Astrocyte (in vitro differentiated cells and primary cell): ENCODE data around the gene WDR81. TPM values are rescaled to one million over a fixed set of nuclear protein-coding genes. Genes with fewer than 3 reads are reported as not detected.
A peak's percentile ranks its signal among the peaks of the same experiment; 100 is the strongest.

Experiments
- DNase-seq: peaks from one replicate; pipeline ENCODE4 v3.0.0-alpha.2; 2010; ENCODE audit warnings: low read depth
- FAIRE-seq: peaks from 2 replicates; lab custom pipeline; 2011; peaks lifted over from hg19 to GRCh38; lab: Jason Lieb, UNC
- H2AFZ ChIP-seq: 2 replicates; pipeline ENCODE4 v1.6.0; 2012; ENCODE audit warnings: low read depth, low read length, inconsistent platforms
- H3K27ac ChIP-seq: 2 replicates; pipeline ENCODE4 v1.5.1; 2011; ENCODE audit warnings: low read depth, low read length, inconsistent platforms
- H3K27me3 ChIP-seq: 2 replicates; pipeline ENCODE4 v1.6.0; 2011; ENCODE audit warnings: low read length, inconsistent platforms; ENCODE audit not compliant: insufficient read depth
- H3K36me3 ChIP-seq: 2 replicates; pipeline ENCODE4 v1.5.1; 2011; ENCODE audit warnings: low read length, inconsistent platforms; ENCODE audit not compliant: insufficient read depth
- H3K4me1 ChIP-seq: 2 replicates; pipeline ENCODE4 v1.5.1; 2011; ENCODE audit warnings: low read length, inconsistent platforms; ENCODE audit not compliant: insufficient read depth
- H3K4me2 ChIP-seq: 2 replicates; pipeline ENCODE4 v1.6.0; 2012; ENCODE audit warnings: low read length, inconsistent platforms
- H3K4me3 ChIP-seq: 2 replicates; pipeline ENCODE4 v1.5.1; 2011; ENCODE audit warnings: low read depth, mild to moderate bottlenecking, low read length, inconsistent platforms; ENCODE audit not compliant: insufficient read depth
- H3K79me2 ChIP-seq: 2 replicates; pipeline ENCODE4 v1.6.0; 2012; ENCODE audit warnings: mild to moderate bottlenecking, low read length, inconsistent platforms; ENCODE audit not compliant: insufficient read depth
- H3K9ac ChIP-seq: 2 replicates; pipeline ENCODE4 v1.6.0; 2012; ENCODE audit warnings: mild to moderate bottlenecking, low read length, inconsistent platforms
- H3K9me3 ChIP-seq: 2 replicates; pipeline ENCODE4 v1.5.1; 2012; ENCODE audit warnings: low read depth, mild to moderate bottlenecking, low read length, inconsistent platforms; ENCODE audit not compliant: insufficient read depth
- H4K20me1 ChIP-seq: 2 replicates; pipeline ENCODE4 v1.6.0; 2012; ENCODE audit warnings: low read length, inconsistent platforms; ENCODE audit not compliant: insufficient read depth
- H3K27ac Mint-ChIP-seq: one replicate; pipeline ENCODE4 v1.8.0; 2021; ENCODE audit warnings: mild to moderate bottlenecking, mixed read lengths; ENCODE audit not compliant: unreplicated experiment
- H3K27me3 Mint-ChIP-seq: one replicate; pipeline ENCODE4 v1.8.0; 2021; ENCODE audit warnings: low read depth, mixed read lengths; ENCODE audit not compliant: unreplicated experiment
- H3K36me3 Mint-ChIP-seq: one replicate; pipeline ENCODE4 v1.8.0; 2021; ENCODE audit warnings: low read depth, mixed read lengths; ENCODE audit not compliant: unreplicated experiment
- H3K4me1 Mint-ChIP-seq: one replicate; pipeline ENCODE4 v1.8.0; 2021; ENCODE audit warnings: low read depth, mixed read lengths; ENCODE audit not compliant: unreplicated experiment
- H3K4me3 Mint-ChIP-seq: one replicate; pipeline ENCODE4 v1.8.0; 2021; ENCODE audit warnings: mild to moderate bottlenecking, moderate library complexity, mixed read lengths; ENCODE audit not compliant: unreplicated experiment
- H3K9me3 Mint-ChIP-seq: one replicate; pipeline ENCODE4 v1.8.0; 2021; ENCODE audit warnings: mild to moderate bottlenecking, mixed read lengths; ENCODE audit not compliant: unreplicated experiment
- CTCF ChIP-seq: IDR thresholded peaks from 2 replicates; pipeline ENCODE4 v1.5.1; 2011; ENCODE audit warnings: low read depth, mild to moderate bottlenecking, inconsistent platforms, low read length, moderate library complexity; ENCODE audit not compliant: insufficient read depth
- EZH2 ChIP-seq: IDR thresholded peaks from 2 replicates; pipeline ENCODE4 v1.6.1; 2012; ENCODE audit warnings: mild to moderate bottlenecking, low read length, inconsistent platforms; ENCODE audit not compliant: insufficient read depth
- total RNA-seq: library from RNA; stranded (reverse); gene quantifications from 2 replicates; pipeline ENCODE4 v1.2.1, GENCODE V29; 2021

The WDR81 gene
- total RNA-seq, 1 donor from 2014 or later = 12.3 TPM

- FAIRE-seq = no peak
- no peaks in the 10 kb centered on the region for H3K9me3 Mint-ChIP-seq
- Histone ChIP-seq H3K4me3 (no peak overlapping the region), H3K4me1 (peaks cover 16% of the 10 kb centered on the region), H3K27me3 (no peaks in the 10 kb centered on the region), H3K79me2 (peaks cover 31% of the 10 kb centered on the region), H3K9ac (no peak overlapping the region), H3K4me2 (no peak overlapping the region), H3K36me3 (no peaks in the 10 kb centered on the region), H3K9me3 (no peaks in the 10 kb centered on the region), H4K20me1 (peaks cover 7% of the 10 kb centered on the region), H3K27ac (no peak overlapping the region), H2AFZ (no peak overlapping the region)
- no peak overlapping the region for H3K27ac Mint-ChIP-seq
- H3K27me3 Mint-ChIP-seq = no peaks in the 10 kb centered on the region
- peak overlapping the region; percentile 15 for H3K4me3 Mint-ChIP-seq
- H3K36me3 Mint-ChIP-seq = peaks cover 13% of the 10 kb centered on the region
- TF ChIP-seq CTCF (no peak), EZH2 (no peak)
- no peak for DNase-seq
- peaks cover 5% of the 10 kb centered on the region for H3K4me1 Mint-ChIP-seq
Observed at GRCh38 chr17:1727876-1728630, 3.5 kb downstream of the WDR81 start.

GRCh38 chr17:1729966-1730325 is 5.4 kb downstream of the WDR81 start:
- H3K27me3 Mint-ChIP-seq = no peaks in the 10 kb centered on the region
- no peak overlapping the region for H3K4me3 Mint-ChIP-seq
- H4K20me1 ChIP-seq = peaks cover 7% of the 10 kb centered on the region
- H3K4me3 ChIP-seq = no peak overlapping the region
- H3K4me1 ChIP-seq = peaks cover 10% of the 10 kb centered on the region
- no peak overlapping the region for H3K27ac Mint-ChIP-seq
- H3K9me3 ChIP-seq = no peaks in the 10 kb centered on the region
- no peak for TF ChIP-seq CTCF
- TF ChIP-seq EZH2 = no peak
- peaks cover 4% of the 10 kb centered on the region for H3K4me1 Mint-ChIP-seq
- H3K36me3 Mint-ChIP-seq = peaks cover 15% of the 10 kb centered on the region
- no peak overlapping the region for H3K27ac ChIP-seq
- DNase-seq = no peak
- peaks cover 29% of the 10 kb centered on the region for H3K79me2 ChIP-seq
- H3K9ac ChIP-seq = no peak overlapping the region
- no peaks in the 10 kb centered on the region for H3K27me3 ChIP-seq
- H3K4me2 ChIP-seq = no peak overlapping the region
- no peaks in the 10 kb centered on the region for H3K36me3 ChIP-seq
- no peaks in the 10 kb centered on the region for H3K9me3 Mint-ChIP-seq
- FAIRE-seq = no peak
- no peak overlapping the region for H2AFZ ChIP-seq
